NCI-H2107 treated with DMSO at 0.1 percent for 48 hours (cell line): Measurements from ENCODE around the gene DRD3.

Source experiments
- DNase-seq: peaks from one replicate; lab custom pipeline; 2025; ENCODE audit not compliant: unreplicated experiment; lab: John Stamatoyannopoulos, UW

Gene DRD3

DNA sequence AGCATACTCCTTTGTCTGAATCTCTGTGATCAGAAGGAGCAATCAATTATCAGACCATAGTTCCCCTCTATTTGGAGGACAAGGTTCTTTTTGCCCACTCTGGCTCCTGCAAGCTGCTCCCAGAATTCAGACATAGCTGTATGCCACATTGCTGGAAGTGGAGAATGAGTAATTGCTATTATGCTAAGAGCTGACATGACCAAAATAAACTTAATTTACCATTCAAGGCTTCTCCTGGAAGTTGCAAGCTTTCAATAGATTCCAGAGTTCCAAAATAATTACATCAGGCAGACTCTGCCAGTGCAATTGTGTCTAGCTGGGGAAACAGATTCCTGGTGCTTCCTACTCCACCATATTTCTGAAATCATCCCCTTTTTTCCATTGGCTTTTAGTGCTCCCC, 7.6 kb upstream of the DRD3 start:
- DNase-seq = no peak

GRCh38 chr3:114179575-114179974, 723 bp upstream of the DRD3 start:
- DNase-seq = peak; percentile 48

- DNase-seq = no peak
Observed at GRCh38 chr3:114176890-114177289, 2.0 kb downstream of the DRD3 start.

GRCh38 chr3:114176487-114176886, 2.4 kb downstream of the DRD3 start:
- no peak for DNase-seq

DNA sequence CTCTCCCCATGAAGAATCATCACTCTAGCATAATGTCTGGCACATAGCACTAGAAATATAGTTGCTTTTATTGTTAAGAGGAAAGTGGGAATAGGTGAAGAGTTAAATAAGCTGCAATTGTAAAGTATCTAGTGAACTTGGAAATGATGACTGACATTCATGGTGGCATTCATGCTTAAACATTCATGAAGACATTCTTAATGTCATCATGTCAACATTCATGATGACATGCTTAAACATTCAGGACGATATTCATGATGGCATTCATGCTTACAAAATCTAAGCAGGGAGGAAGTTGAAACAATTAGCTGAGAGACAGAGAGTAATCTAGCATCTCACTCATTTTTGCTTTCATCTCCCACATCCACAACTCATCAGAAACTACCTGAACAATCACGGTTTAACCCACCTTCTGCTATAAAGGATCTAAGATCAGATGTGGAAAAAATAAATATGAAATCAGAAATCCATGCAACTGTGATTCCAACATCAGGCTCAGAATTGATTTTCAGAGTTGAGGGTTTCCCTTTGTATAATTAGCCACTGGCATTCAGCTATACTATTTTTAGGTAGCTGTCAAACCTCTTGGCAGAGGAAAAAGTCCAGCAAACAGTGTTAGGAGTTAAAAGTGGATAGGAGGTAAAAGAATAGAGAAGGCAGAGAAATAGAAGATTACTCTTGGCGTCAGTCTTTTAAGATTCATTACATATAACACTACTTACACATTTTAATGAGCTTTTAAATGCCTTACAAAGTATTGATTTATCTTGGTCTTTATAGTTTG, 3.5 kb downstream of the DRD3 start:
- DNase-seq = no peak

DNA sequence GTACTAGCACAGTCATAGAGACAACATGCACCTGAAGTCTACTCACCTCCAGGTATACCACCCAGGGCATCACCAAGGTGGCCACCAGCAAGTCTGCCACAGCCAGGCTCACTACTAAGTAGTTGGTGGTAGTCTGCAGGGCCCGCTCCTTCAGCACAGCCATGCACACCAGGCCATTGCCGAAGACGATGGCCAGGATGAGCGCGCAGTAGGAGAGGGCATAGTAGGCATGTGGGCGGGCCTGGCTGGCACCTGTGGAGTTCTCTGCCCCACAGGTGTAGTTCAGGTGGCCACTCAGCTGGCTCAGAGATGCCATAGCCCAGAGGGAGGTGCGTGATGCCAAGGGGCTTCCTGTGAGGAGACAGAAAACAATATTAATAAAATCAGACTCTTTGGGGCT, 7.2 kb downstream of the DRD3 start:
- DNase-seq = no peak

- no peak for DNase-seq
Observed at GRCh38 chr3:114168150-114168549, 10.7 kb downstream of the DRD3 start.

GRCh38 chr3:114157321-114157720, 21.5 kb downstream of the DRD3 start:
- DNase-seq = no peak

- DNase-seq = no peak
Observed at GRCh38 chr3:114155370-114155821, 23.5 kb downstream of the DRD3 start.

DNA sequence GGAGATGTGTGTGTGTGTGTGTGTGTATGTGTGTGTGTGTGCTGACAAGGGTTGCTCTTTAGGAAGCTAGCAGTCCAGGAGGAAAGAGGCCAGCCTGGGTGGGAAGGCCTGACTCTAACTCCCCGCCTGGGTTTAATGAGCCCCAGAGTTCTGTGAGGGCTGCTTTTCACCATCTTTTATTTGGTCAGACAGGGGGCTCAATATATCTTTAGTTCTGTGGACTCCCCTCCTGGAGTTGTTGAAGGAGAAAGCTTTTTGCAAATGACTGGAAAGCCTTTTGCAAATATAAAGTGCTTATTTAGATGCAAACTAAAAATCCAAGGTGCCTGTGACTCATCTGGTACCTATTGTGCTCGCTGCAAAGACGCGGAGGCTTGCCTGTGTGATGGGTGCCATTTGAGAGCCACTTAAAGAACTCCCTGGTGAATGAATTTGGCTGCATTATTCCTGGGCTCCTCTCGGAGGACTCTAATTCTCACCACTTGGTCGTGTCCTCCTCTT, 24.5 kb downstream of the DRD3 start:
- DNase-seq = peak; percentile 84

GRCh38 chr3:114152519-114153151, 26.2 kb downstream of the DRD3 start:
- DNase-seq = peak; percentile 80

- no peak for DNase-seq
Observed at GRCh38 chr3:114151091-114151490, 27.8 kb downstream of the DRD3 start.

- DNase-seq = no peak
Observed at GRCh38 chr3:114147251-114147650, 31.6 kb downstream of the DRD3 start.

- no peak for DNase-seq
Observed at GRCh38 chr3:114144909-114145688, 33.8 kb downstream of the DRD3 start.

DNA sequence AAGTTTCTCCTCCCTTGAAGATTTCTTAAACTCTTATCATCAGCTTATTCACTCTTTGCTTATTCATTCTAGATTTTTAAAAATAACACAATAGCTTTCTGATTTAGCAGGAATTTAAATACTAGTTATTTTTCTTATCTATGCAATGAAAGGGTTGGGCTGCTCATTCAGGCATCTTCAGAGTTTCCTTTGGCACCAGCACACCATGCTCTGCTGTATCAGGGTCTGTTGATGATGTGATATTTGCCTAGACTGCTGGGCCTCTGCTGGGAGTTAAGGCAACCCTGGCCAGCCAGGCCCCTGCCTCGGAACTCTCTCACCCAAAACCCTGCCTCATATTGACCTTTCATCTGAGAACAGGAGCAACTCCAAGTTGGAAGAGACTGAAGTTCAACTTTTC, 35.0 kb downstream of the DRD3 start:
- DNase-seq = no peak

DNA sequence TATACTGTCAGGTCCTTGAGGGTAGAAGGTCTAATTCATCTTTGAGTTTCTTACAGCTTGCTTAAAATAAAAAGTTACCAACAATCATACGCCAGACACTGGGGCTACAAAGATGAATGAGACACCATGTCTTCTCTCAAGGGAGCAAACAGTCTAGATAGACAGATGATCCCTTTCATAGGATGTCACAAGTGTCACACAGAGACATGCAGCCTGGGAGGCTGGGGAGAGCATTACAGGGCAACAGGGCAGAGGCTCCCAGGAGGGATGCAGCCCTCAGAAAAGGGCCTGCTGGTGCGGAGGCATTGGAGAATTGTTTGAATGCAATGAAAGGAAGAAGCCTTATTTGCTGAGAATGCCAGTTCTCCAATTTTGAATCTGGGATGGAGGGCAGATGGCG, 39.0 kb downstream of the DRD3 start:
- DNase-seq = no peak

- no peak for DNase-seq
Observed at GRCh38 chr3:114133947-114134346, 44.9 kb downstream of the DRD3 start.

- DNase-seq = no peak
Observed at GRCh38 chr3:114132500-114132899, 46.4 kb downstream of the DRD3 start.

GRCh38 chr3:114128826-114129225, 50.0 kb downstream of the DRD3 start:
- DNase-seq = no peak

GRCh38 chr3:114128231-114128630, 50.6 kb downstream of the DRD3 start:
- DNase-seq = no peak

DNA sequence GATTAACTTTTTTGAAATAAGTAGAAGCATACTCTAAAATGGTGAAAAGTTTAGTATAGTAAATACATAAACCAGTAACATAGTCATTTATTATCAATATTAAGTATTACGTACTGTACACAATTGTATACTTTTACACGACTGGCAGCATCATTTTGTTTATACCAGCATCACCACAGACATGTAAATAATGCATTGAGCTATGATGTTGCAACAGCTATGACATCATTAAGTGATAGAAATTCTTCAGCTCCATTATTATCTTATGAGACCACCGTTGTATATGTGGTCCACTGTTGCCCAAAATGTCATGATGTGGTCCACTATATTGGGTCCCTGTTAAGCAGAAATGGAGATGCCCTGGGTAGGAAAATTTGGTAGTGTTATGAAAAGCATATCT, 51.3 kb downstream of the DRD3 start:
- DNase-seq = no peak

DNA sequence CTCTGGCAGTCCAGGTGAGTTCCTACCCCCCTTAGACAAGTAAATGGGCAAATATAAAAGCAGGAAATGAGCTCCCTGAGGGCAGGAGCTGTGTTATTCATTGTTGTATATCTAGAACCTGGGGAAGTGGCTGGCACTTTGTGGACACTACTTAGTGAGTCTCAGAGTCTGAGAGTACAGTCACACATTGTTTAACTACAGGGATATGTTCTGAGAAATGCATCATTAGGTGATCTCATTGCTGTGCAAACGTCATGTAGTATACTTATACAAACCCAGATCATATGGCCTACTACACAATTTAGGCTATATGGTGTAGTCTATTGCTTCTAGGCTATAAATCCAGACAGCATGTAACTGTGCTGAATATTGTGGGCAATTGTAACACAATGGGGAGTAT, 52.4 kb downstream of the DRD3 start:
- DNase-seq = no peak
